Transverse colon (tissue), 4 donors: Measurements from ENCODE around the gene RFX1. TPM values are rescaled to one million over a fixed set of nuclear protein-coding genes. Genes with fewer than 3 reads are reported as not detected.

ENCODE experiments used
- DNase-seq: peaks from one replicate; pipeline ENCODE4 v3.0.0-alpha.2; 2019
- H3K27ac ChIP-seq, 4 donors: fragments of 200-600 bp; sonication (generic); 2 replicates each; pipeline ENCODE4 v1.5.1; 2016 to 2018; ENCODE audit warnings: inconsistent platforms in 4 of 4
- H3K27me3 ChIP-seq: fragments of 200-600 bp; sonication (generic); 2 replicates; pipeline ENCODE4 v1.5.1; 2017; ENCODE audit warnings: inconsistent platforms
- H3K36me3 ChIP-seq, 4 donors: fragments of 200-600 bp; sonication (generic); 2 replicates each; pipeline ENCODE4 v1.5.1; 2017 to 2019; ENCODE audit warnings: inconsistent platforms in 4 of 4
- H3K4me1 ChIP-seq, 4 donors: fragments of 200-600 bp; sonication (generic); 2 replicates each; pipeline ENCODE4 v1.5.1; 2017 to 2020; ENCODE audit warnings: inconsistent platforms in 4 of 4
- H3K4me3 ChIP-seq, 4 donors: fragments of 200-600 bp; sonication (generic); 1 replicate in 1 of 4; 2 replicates in 3 of 4; pipeline versions ENCODE4 v1.5.1 to v1.6.1; 2017 to 2019; ENCODE audit warnings: inconsistent platforms in 4 of 4
- H3K9me3 ChIP-seq, 2 donors: fragments of 200-600 bp; sonication (generic); 2 replicates each; pipeline ENCODE4 v1.5.1; 2017 to 2019; ENCODE audit warnings: inconsistent platforms in 2 of 2
- CTCF ChIP-seq, 5 experiments: fragments of 200-600 bp in 3 of 5; fragments of 450-650 bp in 2 of 5; sonication (generic) in 3 of 5; IDR thresholded peaks; 1 replicate in 2 of 5; 2 replicates in 3 of 5; pipeline ENCODE4 v1.5.1; 2016 to 2017; ENCODE audit warnings: antibody characterized with exemption in 5 of 5, inconsistent platforms in 3 of 5, mild to moderate bottlenecking in 2 of 5, moderate library complexity in 1 of 5
- EP300 ChIP-seq: sonication (generic); formaldehyde crosslinking; IDR thresholded peaks from one replicate; pipeline ENCODE4 v1.6.1; 2017; ENCODE audit warnings: antibody characterized with exemption, low read depth
- POLR2A ChIP-seq: fragments of 450-650 bp; IDR thresholded peaks from one replicate; pipeline ENCODE4 v1.6.1; 2016; ENCODE audit warnings: antibody characterized with exemption, mild to moderate bottlenecking, moderate library complexity
- POLR2AphosphoS5 ChIP-seq, 3 donors: sonication (generic); formaldehyde crosslinking; IDR thresholded peaks; one replicate each; pipeline ENCODE4 v1.6.1; 2016; ENCODE audit warnings: antibody characterized with exemption in 3 of 3
- WGBS, 2 donors: methylation state at CpG; one replicate each; pipeline ENCODE4 v1.1.5; 2018; ENCODE audit warnings: low coverage in 1 of 2; 5-methylcytosine and 5-hydroxymethylcytosine counted together
- in situ Hi-C, 4 donors: fragments of 200-750 bp; cut with MboI; loops; one replicate each; pipeline versions ENCODE4 v1.15.0 to v1.15.1; 2017; ENCODE audit warnings: low sequenced_read_pairs in 3 of 4, low pct_ligation_motif_present in 1 of 4, low pct_unique_long_range_greater_than_20kb in 1 of 4
- intact Hi-C: fragments of 100-400 bp; cut with DNase I; formaldehyde crosslinking; loops from one replicate; pipeline ENCODE4 v1.15.1; 2023; ENCODE audit warnings: low total_unique reads
- total RNA-seq, 4 donors: library from RNA; depleted of rRNA; stranded (reverse); fragments of >200 nt; gene quantifications; one replicate each; pipeline ENCODE4 v1.1.0, GENCODE V29; 2016

Gene RFX1
- total RNA-seq, 4 donors from 2014 or later = 3.7 to 9.0 (median 8.1) TPM

GRCh38 chr19:13996928-13997630 is 9.0 kb downstream of the RFX1 start:
- H3K4me1 ChIP-seq = peaks cover 3 to 13% (median 5%) of the 10 kb centered on the region in 4 donors
- intact Hi-C loops = no loop called here
- no peaks in the 10 kb centered on the region for H3K27me3 ChIP-seq
- DNase-seq = no peak
- in situ Hi-C loops = no loop called here
- no peak overlapping the region for H3K4me3 ChIP-seq
- WGBS, 2 donors = 93% methylated on average over 22 of the region's 22 CpGs; no CpG with 5 or more reads in 1 of the 2 donors
- peaks cover 0 to 4% of the 10 kb centered on the region in 2 donors for H3K9me3 ChIP-seq
- peaks cover 0 to 7% (median 2%) of the 10 kb centered on the region in 4 donors for H3K36me3 ChIP-seq
- TF ChIP-seq CTCF (IDR thresholded peaks at IDR 0.05) (no peak), POLR2AphosphoS5 (IDR thresholded peaks at IDR 0.05) (no peak), POLR2A (no peak), EP300 (no peak)
- H3K27ac ChIP-seq = no peak overlapping the region

GRCh38 chr19:13995878-13996765 is 10.0 kb downstream of the RFX1 start:
- in situ Hi-C loops = no loop called here
- DNase-seq = no peak
- peak overlapping the region in 3 of 4 donors; percentile 46 to 58 (median 49) for H3K27ac ChIP-seq

GRCh38 chr19:13995017-13995728 is 10.9 kb downstream of the RFX1 start:
- Histone ChIP-seq H3K36me3 (peaks cover 0 to 9% (median 2%) of the 10 kb centered on the region in 4 donors), H3K9me3 (peaks cover 0 to 4% of the 10 kb centered on the region in 2 donors)

More at GRCh38 chr19:13995878-13996765, 10.0 kb downstream of the RFX1 start:
- Histone ChIP-seq H3K9me3 (peaks cover 0 to 4% of the 10 kb centered on the region in 2 donors), H3K4me3 (no peak overlapping the region), H3K27me3 (no peaks in the 10 kb centered on the region), H3K4me1 (peaks cover 3 to 13% (median 5%) of the 10 kb centered on the region in 4 donors), H3K36me3 (peaks cover 0 to 9% (median 2%) of the 10 kb centered on the region in 4 donors)
- 77 to 88% methylated on average over 5 to 14 of the region's 14 CpGs for WGBS, 2 donors
- intact Hi-C loops = no loop called here
- TF ChIP-seq CTCF (IDR thresholded peaks at IDR 0.05) (no peak), POLR2AphosphoS5 (IDR thresholded peaks at IDR 0.05) (no peak), EP300 (no peak)

More at GRCh38 chr19:13995017-13995728, 10.9 kb downstream of the RFX1 start:
- 78% methylated on average over 13 of the region's 13 CpGs; no CpG with 5 or more reads in 1 of the 2 donors for WGBS, 2 donors
- H3K4me1 ChIP-seq = peaks cover 3 to 13% (median 5%) of the 10 kb centered on the region in 4 donors
- in situ Hi-C loops (no loop called here), intact Hi-C loops (no loop called here)
- H3K27ac ChIP-seq = peak overlapping the region in 3 of 4 donors; percentile 46 to 58 (median 49)
- H3K27me3 ChIP-seq = no peaks in the 10 kb centered on the region
- DNase-seq = no peak
- no peak overlapping the region for H3K4me3 ChIP-seq
- no peak for TF ChIP-seq POLR2A
- no peak for TF ChIP-seq CTCF (IDR thresholded peaks at IDR 0.05)
- TF ChIP-seq POLR2AphosphoS5 (IDR thresholded peaks at IDR 0.05) = no peak
- no peak for TF ChIP-seq EP300
